Midbrain (tissue), 1 donor: ENCODE results near the gene RNF148.
"Not testable (repeated sequence)": the region's sequence is repeated elsewhere in the genome, so short reads cannot be mapped to it uniquely, and the experiment has no call there.

Experiments
- DNase-seq: peaks from one replicate; lab custom pipeline; 2025; lab: John Stamatoyannopoulos, UW

Gene RNF148

DNA sequence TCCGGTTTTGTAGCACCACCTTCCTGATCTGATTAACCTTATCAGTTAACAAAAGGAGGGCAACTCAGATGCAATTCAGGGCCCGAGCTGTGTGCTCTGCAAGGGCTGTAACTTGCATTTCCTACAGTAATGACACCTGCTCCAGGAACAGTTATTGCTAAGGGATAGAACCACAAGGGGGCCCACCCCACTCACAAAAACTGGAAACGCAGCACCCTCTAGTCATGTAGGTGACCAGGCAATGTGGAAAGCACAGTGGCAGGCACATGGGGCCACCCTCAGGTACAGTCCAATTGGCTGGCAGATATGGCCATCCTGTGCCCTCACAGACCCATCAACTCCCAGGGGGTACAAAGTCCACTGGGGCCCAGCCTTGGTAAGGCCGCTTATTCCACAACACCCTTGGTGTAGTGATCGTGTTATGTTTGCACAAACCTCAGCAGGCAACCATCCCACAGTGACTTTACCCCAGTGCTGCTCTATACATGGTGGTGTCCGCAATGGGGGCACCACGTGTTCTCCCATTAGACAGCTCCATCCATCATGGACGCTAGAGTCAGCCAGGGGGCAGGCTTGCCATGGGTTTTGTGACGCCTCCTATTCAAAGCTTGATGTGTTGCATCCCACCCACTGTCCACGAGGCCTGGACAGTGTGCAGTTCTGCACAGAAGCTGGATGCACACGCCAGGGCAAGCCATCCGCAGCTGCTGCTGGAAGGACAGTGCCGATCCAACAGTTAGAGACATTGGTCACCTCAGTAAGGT, 13.2 kb downstream of the RNF148 start:
- DNase-seq: no peak

DNA sequence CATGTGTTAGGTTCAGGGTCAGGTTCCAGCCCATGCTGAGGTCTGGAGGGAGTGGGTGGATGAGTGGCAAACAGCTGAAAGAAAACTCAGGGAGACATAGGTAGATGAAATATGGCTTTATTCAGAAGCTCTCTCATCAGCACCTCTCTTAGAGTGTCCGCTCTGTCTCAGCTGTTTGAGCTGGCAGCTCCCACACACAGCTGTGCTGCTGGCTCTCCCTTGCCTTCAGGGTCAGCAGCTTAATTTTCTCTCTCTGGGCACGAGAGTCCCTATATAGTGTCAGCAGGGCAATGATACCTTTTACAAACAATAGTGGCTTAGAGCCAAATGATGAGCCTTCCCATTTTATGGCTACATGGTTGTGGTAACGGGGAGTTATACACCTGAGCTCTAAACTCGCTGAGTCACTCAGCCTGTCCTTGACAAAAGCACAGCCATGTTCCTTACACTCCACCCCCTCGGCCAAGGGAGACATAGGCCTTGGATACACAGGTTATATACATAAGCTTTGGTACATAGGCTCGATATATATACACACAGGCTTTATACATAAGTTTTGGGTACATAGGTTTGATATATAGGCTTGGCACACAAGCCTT, 14.2 kb downstream of the RNF148 start:
- no peak for DNase-seq

GRCh38 chr7:122686360-122686878, 16.3 kb downstream of the RNF148 start:
- no peak for DNase-seq

DNA sequence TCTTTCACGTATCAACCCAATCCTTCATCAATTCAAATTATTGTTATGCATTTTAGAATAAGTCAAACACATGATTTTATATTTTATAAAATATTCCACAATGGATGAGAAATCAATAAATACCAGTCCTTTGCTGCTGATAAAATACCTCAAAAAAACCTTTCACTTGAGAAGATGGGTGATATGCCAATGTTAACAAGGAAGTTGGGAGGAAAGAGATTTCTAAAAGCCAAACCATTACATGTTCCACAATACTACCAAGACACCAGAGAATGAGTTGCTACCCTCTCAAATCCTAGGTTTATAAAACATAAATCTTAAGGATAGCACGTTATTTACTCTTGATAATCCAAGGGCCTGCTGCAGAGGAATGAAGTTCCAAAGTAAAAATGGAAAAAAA, 18.2 kb downstream of the RNF148 start:
- no peak for DNase-seq

- DNase-seq: no peak
Observed at GRCh38 chr7:122682815-122683550, 19.7 kb downstream of the RNF148 start.

GRCh38 chr7:122681186-122681585, 21.5 kb downstream of the RNF148 start:
- not testable (repeated sequence) for DNase-seq

DNA sequence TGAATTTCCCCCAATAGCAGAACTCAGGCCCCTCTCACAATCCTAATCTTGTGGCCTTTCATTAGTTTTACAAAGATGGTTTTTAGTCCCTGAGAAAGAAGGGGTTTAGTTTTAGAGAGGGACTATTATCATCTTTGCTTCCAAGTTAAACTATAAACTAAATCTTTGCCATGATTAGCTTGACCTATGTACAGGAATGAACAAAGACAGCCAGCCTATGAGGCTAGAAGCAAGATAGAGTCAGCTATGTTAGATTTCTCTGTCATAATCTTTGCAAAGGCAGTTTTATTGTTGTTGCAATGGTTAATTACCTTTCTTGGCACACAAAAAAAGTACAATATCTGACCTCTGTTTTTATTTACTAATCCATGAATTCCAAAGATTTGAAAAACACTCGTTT, 22.9 kb downstream of the RNF148 start:
- no peak for DNase-seq

DNA sequence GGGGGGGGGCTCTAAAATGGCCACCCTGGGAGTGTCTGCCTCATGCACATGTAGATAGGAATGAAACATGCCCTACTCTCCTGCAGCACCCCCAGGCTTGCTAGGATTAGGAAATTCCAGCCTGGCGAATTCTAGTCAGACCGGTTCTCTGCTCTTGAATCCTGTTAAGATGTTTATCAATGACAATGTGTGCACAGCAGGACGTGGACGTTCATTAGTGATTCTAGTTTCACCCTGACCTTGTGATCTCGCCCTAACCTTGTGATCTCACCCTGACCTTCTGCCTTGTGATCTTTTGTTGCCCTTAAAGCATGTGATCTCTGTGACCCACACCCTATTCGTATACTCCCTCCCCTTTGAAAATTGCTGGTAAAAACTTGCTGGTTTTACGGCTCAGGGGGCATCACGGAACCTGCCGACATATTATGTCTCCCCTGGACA, 23.4 kb downstream of the RNF148 start:
- not testable (repeated sequence) for DNase-seq

DNA sequence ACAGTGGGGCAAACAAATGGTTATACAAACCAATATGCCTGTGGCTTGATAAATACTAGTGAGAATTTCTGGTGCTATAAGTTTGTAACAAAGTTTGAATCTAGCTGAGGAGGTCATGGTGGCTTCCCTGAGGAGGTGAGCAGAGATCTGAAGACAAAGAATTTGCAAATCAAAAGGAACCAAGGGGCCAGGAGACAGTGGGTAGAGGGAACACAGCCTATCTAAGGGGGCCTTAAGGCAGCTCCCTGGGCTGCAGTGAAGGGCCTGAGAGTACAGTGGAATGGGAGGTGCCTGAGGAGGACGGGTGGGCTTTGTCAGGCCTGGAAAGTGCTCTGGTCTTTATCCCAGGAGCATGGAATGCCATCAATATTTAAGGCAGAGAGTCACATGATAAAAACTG, 25.6 kb downstream of the RNF148 start:
- DNase-seq: no peak

DNA sequence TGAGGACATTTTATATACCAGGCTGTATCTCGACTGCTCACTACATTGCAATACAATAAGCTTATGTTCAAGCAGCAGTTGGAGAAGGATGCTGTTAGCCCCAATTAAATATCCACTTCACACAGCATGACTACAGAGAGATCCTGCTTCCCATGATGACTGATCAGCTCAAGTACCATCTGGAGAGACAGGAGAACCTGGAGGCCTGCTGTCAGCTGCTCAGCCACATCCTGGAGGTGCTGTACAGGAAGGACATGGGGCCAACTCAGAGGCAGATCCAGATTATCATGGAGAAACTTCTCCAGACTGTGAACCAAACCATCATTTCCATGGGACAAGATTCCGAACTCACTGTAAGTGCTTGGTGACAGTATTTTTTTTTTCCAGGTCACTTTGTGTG, 26.3 kb downstream of the RNF148 start:
- DNase-seq: no peak

GRCh38 chr7:122675621-122676020, 27.1 kb downstream of the RNF148 start:
- DNase-seq: no peak

DNA sequence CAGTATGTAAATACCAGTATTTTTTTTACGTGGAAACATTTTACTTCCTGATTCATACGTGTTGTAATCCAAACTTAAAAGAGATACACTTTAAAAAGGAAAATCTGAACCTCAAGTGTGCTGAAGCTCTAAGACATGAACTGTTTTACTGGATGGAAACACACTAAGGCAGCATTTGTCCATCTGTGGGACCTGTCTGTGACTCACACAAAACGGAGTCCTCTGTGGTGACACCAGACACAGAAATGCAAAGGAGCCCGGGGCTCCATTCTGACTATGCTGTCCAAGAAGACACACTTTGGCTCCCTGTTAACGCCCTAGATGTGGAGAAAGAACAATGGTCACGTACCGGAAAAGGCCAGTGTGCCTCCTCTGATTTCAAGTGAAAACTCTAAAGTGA, 27.7 kb downstream of the RNF148 start:
- no peak for DNase-seq

DNA sequence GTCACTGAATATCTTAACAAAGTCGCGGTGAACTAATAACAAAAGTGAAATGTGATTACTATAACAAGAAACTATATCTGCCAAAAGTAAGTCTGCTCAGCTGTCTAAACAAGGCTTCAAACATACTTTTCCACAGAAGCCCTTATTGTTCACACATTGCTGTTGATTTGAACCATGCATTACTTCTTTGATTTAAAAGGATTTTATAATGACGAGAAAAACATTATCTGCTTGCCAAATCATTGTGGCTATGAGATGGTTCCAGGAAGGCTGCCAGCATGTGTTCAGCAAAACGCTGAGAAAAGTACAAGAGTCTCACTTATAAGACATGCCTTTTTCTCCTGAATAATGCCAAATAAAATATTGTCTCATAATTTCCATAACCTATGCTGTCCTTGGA, 28.2 kb downstream of the RNF148 start:
- no peak for DNase-seq

DNA sequence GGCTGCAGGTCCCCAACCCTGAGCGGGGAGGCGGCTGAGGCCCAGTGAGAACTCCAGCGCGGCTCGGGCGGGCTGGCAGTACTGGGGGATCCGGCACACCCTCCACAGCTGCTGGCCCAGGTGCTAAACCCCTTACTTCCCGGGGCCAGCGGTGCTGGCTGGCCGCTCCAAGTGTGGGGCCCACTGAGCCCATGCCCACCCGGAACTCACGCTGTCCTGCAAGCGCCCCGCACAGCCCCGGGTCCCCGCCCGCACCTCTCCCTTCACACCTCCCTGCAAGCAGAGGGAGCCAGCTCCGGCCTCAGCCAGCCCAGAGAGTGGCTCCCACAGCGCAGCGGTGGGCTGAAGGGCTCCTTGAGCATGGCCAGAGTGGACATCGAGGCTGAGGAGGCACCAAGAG, 28.8 kb downstream of the RNF148 start:
- DNase-seq: no peak

DNA sequence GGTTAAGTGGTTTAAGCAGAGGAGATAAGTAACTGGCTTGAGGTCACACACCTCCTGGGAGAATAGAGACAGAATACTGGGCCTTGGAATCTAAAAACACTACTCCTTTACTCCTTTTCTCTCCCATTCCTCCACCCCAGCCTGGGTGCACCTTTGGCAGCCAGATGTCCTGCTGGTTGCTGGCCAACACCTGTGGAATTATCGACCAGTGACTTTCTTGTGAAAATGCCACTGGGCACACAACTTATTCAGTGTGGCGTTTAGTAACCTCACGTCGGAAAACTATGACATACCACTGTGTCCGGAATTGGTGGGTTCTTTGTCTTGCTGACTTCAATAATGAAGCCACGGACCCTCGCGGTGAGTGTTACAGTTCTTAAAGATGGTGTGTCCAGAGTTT, 30.2 kb downstream of the RNF148 start:
- DNase-seq: no peak

GRCh38 chr7:122663733-122664132, 39.0 kb downstream of the RNF148 start:
- no peak for DNase-seq

DNA sequence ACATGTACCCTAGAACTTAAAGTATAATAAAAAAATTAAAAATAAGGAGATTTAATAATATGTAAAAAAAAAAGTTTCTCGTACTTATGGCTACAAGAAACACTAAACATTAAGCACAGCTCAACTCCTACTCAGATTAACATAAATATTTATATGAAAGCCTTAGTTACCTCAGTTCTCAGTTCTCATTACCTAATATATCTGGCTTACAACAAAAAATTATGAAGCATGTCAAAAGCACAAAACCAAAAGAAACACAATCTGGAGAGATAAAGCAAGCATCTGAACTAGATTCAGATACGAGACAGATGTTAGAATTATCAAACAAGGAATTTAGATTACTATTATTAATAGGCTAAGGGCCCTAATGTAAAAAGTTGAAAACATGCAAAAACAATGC, 43.9 kb downstream of the RNF148 start:
- no peak for DNase-seq

- DNase-seq: no peak
Observed at GRCh38 chr7:122653685-122654084, 49.0 kb downstream of the RNF148 start.

GRCh38 chr7:122652876-122653275, 49.8 kb downstream of the RNF148 start:
- no peak for DNase-seq
